Stimulated activated CD8-positive, alpha-beta memory T cell treated with anti-CD3 and anti-CD28 coated beads, Interleukin-7, amount 100 ng/mL, for 24 hours (primary cell): ENCODE data around the gene SLC12A8.

Source experiments
- DNase-seq: peaks from one replicate; pipeline ENCODE4 v3.0.0-alpha.2; 2020; ENCODE audit warnings: low read depth

The SLC12A8 gene

GRCh38 chr3:125186261-125186787 lies 26.2 kb downstream of the SLC12A8 start:
- DNase-seq, result no peak

DNA sequence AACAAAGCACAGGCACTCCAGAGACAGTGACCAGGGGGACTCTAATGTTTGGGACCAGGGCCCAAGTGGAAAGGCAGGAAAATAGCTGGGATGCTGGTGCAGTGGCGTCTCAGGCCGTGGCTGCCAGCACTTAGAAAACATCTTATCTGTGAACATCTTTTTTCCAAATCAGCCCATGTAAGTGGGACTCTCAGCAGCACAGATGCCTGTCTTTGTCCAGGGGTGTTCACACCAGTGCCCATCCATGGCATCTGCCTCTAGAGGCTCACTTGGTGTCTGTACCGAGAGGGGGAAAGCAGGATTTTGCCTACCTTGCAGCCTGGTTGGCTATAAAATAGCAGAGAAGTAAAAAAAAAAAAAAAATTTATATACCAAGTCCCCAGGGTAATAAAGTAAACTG lies 26.7 kb downstream of the SLC12A8 start:
- DNase-seq, result no peak

- no peak for DNase-seq
Measured at GRCh38 chr3:125179884-125180240, 32.7 kb downstream of the SLC12A8 start.

DNA sequence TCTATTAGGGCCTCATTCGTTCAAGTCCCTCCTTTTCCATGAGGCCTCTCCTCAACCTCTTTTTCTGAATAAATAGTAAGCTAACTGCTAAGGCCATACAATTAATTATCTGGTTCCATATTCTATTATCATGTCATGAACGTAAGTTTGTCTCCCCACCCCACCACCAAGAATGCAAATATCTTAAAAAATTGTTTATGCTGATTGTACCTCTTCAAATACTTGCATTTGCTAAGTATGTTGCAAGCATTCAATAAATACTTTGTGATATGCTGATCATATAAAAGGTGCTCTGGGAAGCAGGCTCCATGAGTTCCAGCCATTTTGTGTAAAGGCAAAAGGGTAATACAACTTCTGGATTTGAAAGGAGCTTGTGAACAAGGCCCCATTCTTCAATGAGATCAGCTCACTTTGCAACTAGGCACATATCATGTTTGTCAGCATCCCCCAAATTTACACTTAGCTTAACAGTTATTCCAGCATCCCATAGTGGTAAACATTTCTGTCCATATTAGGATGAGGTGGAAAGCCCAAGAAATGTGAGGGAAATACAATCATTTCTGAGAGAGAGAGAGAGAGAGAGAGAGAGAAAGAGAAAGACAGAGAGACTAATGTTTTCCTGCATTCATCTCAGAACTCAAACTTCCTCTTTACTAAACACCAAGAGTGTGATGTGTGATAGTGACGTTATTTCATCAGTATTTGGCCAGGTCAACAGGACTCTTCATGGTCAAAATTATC lies 33.2 kb downstream of the SLC12A8 start:
- DNase-seq, result no peak

DNA sequence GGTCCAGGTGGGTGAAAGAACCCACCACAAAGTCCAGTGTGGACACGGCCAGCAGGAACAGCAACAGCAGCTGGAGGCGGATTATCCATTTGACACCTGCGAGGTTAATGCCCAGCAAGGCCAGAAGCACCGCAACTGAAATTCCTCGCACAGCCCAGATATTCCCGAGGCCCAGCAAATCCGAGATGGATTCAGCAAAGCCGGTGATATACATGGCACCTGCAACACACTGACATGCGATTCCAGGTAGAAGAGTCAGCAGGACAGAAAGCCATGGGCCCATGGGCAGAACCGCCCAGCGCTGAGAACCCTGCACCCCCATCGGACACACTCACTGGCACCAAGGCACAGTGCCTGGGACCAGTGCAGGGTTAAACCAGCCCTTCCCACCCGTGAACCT lies 34.8 kb downstream of the SLC12A8 start:
- no peak for DNase-seq

DNA sequence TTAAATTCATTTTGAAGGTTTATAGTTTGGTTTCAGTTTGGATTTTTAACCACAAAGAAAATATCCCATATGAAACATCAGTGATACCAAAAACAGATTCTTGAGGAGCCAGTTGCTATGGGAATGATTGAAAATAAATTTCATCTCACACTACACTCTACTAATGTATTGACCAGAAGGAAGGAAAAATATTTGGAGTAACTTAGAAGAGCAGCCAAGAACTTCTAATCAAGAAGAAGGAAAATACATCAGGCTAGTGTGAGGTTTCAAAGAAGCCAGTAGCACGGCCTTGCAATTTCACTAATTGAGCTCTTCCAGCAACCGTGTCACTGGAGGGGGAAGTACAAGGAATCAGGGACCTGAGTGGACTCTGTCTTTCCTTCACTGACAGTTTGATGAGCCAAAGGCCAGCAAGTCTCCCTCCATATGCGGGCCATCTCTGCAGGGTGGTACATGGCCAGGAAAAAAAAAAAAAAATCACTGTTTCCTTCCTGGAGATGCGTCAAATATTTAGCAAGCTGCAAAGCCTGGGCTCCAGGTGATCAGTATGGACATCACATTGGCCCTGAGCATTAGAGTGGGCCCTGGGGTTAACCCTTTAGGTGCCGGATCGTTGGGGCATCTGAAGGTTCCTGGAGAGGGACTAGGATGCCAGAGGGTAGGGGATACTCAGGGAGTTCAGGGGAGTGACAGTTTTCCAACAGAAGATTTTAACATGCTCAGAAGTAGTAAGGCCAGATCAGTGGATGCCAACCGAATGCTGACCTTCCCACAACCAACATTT lies 37.1 kb downstream of the SLC12A8 start:
- DNase-seq, result no peak

- DNase-seq, result no peak
Measured at GRCh38 chr3:125172346-125172745, 40.2 kb downstream of the SLC12A8 start.

- DNase-seq, result no peak
Measured at GRCh38 chr3:125168711-125169393, 43.7 kb downstream of the SLC12A8 start.

GRCh38 chr3:125166599-125167136 lies 45.9 kb downstream of the SLC12A8 start:
- no peak for DNase-seq

GRCh38 chr3:125165948-125166553 lies 46.5 kb downstream of the SLC12A8 start:
- no peak for DNase-seq

- no peak for DNase-seq
Measured at GRCh38 chr3:125165189-125165947, 47.2 kb downstream of the SLC12A8 start.

GRCh38 chr3:125163739-125164601 lies 48.6 kb downstream of the SLC12A8 start:
- no peak for DNase-seq

- DNase-seq, result no peak
Measured at GRCh38 chr3:125161607-125162219, 50.8 kb downstream of the SLC12A8 start.

GRCh38 chr3:125160606-125161371 lies 51.8 kb downstream of the SLC12A8 start:
- DNase-seq, result no peak

- DNase-seq, result no peak
Measured at GRCh38 chr3:125157183-125157582, 55.4 kb downstream of the SLC12A8 start.

- DNase-seq, result no peak
Measured at GRCh38 chr3:125156456-125156855, 56.1 kb downstream of the SLC12A8 start.

DNA sequence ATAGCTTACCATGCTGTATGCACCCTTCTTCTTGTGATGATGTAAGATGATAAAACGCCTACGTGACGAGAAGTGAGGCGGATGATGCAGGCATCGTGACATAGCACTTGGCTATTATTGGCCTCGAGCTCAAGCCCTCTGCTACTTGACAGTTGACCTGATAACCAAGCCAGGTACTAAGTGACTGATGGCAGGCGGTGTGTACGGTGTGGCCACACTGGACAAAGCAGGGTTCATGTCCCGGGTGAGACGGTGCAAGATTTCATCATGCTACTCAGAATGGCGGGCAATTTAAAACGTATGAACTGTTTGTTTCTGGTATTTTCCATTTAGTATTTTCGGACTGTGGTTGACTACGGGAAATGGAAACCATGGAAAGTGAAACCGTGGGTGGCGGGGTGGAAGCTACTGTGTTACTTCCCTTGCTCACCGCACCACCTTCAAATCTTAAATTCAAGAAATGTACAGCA lies 57.7 kb downstream of the SLC12A8 start:
- no peak for DNase-seq

DNA sequence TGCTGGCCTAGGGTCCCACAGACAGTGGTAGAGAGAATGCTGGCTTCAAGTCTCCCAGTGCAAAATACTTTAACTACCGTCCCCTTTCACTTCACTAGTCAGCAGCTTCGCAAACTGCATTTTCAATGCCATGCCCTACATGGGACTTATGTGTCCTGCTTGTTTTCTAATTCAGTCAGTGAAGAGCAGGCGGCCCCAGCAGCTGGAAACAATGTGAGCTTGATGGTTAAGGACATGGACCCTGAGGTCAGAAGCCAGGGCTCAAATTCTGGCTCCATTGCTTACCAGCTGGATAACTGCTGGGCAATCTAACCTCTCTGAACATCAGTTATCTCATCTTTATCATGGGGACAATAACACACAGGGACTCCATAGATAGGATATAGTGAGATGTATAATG lies 58.4 kb downstream of the SLC12A8 start:
- DNase-seq, result no peak

DNA sequence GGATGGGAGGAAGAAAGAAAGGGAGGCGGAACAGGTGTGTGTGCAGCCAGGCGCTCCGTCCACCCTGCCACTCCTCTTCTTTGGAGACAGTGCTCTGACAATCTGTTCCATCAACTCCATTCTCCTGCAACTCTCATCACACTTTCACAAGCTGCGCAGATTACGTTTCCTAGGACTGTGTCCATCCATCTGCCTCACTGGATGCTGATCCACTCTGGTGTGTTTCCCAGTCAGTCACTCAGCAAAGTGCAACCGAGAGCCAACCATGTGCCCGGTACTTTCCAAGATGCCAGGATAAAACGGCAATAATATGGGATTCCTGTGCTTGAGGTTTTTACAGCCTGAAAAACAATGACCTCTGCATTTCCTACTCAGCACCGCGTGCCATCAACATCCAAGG lies 59.6 kb downstream of the SLC12A8 start:
- DNase-seq, result no peak
